ENCODE measurements around the gene HOXD9. TPM values are rescaled to one million over a fixed set of nuclear protein-coding genes. Genes with fewer than 3 reads are reported as not detected.

HOXD9 gene
- polyA plus RNA-seq, 1 of the 3 experiments (the other 2 are of a cell fraction) = 4.8 TPM

DNA sequence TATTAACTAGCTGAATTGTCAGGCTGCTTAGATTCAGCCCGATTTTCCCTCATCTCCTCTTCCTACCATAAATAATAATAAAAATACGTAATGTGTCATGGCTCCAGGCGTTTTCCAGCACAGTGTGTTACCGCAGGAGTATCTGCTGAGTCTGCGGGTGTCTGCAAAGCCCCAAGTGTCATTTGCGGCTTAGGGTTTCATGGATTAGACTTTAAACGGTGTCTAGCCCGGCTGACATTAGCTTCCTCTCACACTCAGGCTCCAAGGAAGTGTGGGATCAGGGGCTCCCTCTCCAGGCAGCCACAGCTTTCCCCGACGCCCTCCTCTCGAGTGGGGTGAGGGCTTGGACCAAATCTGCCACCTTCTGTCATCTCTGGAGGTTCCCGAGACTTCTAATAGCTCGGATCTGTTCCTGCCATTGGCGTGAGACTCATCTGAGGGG is 51.9 kb downstream of the HOXD9 start:
- no peak overlapping the region for H3K4me3 ChIP-seq (ENCODE audit: low read depth in 2 of 2, low read length in 1 of 2)
- no peaks in the 10 kb centered on the region for H3K9me3 ChIP-seq
- TF ChIP-seq, protein P1, sequence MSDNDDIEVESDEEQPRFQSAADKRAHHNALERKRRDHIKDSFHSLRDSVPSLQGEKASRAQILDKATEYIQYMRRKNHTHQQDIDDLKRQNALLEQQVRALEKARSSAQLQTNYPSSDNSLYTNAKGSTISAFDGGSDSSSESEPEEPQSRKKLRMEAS (IDR thresholded peaks at IDR 0.05; ENCODE audit: low read depth) = no peak
- no peak for TF ChIP-seq SMC3 (IDR thresholded peaks at IDR 0.05; ENCODE audit: low read depth, low read length)
- TF ChIP-seq GATA2 (CRISPR knock-in tag; IDR thresholded peaks at IDR 0.05) = no peak
- TF ChIP-seq RCOR1 (IDR thresholded peaks at IDR 0.05; ENCODE audit: low read length) = no peak
- TF ChIP-seq, protein P2, sequence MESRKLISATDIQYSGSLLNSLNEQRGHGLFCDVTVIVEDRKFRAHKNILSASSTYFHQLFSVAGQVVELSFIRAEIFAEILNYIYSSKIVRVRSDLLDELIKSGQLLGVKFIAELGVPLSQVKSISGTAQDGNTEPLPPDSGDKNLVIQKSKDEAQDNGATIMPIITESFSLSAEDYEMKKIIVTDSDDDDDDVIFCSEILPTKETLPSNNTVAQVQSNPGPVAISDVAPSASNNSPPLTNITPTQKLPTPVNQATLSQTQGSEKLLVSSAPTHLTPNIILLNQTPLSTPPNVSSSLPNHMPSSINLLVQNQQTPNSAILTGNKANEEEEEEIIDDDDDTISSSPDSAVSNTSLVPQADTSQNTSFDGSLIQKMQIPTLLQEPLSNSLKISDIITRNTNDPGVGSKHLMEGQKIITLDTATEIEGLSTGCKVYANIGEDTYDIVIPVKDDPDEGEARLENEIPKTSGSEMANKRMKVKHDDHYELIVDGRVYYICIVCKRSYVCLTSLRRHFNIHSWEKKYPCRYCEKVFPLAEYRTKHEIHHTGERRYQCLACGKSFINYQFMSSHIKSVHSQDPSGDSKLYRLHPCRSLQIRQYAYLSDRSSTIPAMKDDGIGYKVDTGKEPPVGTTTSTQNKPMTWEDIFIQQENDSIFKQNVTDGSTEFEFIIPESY (IDR thresholded peaks at IDR 0.05; ENCODE audit: borderline replicate concordance, low read depth) = no peak
- CTCF ChIA-PET = interaction anchor here (1.2 to 1.3 kb wide), 2 partner anchors 24 to 380 kb away, joined by 3 to 4 read pairs; no protein-coding TSS in a partner anchor
- H3K27ac ChIP-seq (ENCODE audit: low read depth in 2 of 2, low read length in 1 of 2) = no peak overlapping the region; a peak in 1 of 4 replicates
- WGBS (ENCODE audit: low lambda C conversion rate) = 51% methylated on average over 11 of the region's 14 CpGs
- H3K4me1 ChIP-seq (ENCODE audit: control insufficient read depth in 1 of 2, insufficient read depth in 2 of 2, low read depth in 1 of 2, low read length in 1 of 2) = peaks cover 0 to 12% of the 10 kb centered on the region in 2 experiments; a peak in 2 of 4 replicates
- DNase-seq = no peak
- POLR2A ChIA-PET = no interaction called here
- peak overlapping the region; percentile 49; the same call in 1 of the 2 replicates for H2AFZ ChIP-seq (ENCODE audit: low read depth)
- H4K20me1 ChIP-seq (ENCODE audit: insufficient read depth) = no peaks in the 10 kb centered on the region
- H3K79me2 ChIP-seq (ENCODE audit: insufficient read depth) = no peaks in the 10 kb centered on the region
- H3K36me3 ChIP-seq (replicated peaks in 1 of 2; ENCODE audit: control insufficient read depth in 1 of 2, insufficient read depth in 2 of 2, low read length in 1 of 2) = peaks cover 0 to 4% of the 10 kb centered on the region in 2 experiments
- H3K4me2 ChIP-seq = no peak overlapping the region
- no peak overlapping the region for H3K9ac ChIP-seq
- H3F3A ChIP-seq (replicated peaks; ENCODE audit: insufficient read depth) = no peaks in the 10 kb centered on the region
- H3K9me2 ChIP-seq = no peaks in the 10 kb centered on the region
- H3K27me3 ChIP-seq (ENCODE audit: insufficient read depth) = no peaks in the 10 kb centered on the region

Small RNA genes lying within 50 kb of the gene (small RNA-seq; reads per million reads assigned to genes)
- 305 to 9,750 (median 5,537) reads per million in 7 experiments for gene MIR10B

Other genes with a start within 250 kb of the HOXD9 start
- 5.0 and 6.4 TPM in 2 replicates for gene LNPK, start 120.5 kb upstream of the HOXD9 start, polyA plus RNA-seq (2012; rRNA removed)
- gene EVX2, start 38.8 kb upstream of the HOXD9 start, polyA plus RNA-seq (2012; rRNA removed) = not detected in 2 replicates
- gene HOXD13, start 30.0 kb upstream of the HOXD9 start, polyA plus RNA-seq (2012; rRNA removed) = not detected in 2 replicates
- gene HOXD12, start 22.9 kb upstream of the HOXD9 start, polyA plus RNA-seq (2012; rRNA removed) = not detected in 2 replicates
- gene HOXD11, start 15.4 kb upstream of the HOXD9 start, polyA plus RNA-seq (2012; rRNA removed) = not detected in 2 replicates
- 0.03 and 0.10 TPM in 2 replicates for gene HOXD10, start 5.9 kb upstream of the HOXD9 start, polyA plus RNA-seq (2012; rRNA removed)
- 6.4 and 8.2 TPM in 2 replicates for gene HOXD8, start 7.0 kb downstream of the HOXD9 start, polyA plus RNA-seq (2012; rRNA removed)
- 1.0 and 1.6 TPM in 2 replicates for gene HOXD4, start 28.8 kb downstream of the HOXD9 start, polyA plus RNA-seq (2012; rRNA removed)
- 0.80 and 0.81 TPM in 2 replicates for gene HOXD3, start 34.6 kb downstream of the HOXD9 start, polyA plus RNA-seq (2012; rRNA removed)
- not detected in 2 replicates for gene HOXD1, start 65.9 kb downstream of the HOXD9 start, polyA plus RNA-seq (2012; rRNA removed)
- gene MTX2, start 146.7 kb downstream of the HOXD9 start, polyA plus RNA-seq (2012; rRNA removed) = 44.4 and 61.9 TPM in 2 replicates